ENCODE measurements around the gene TXNDC16.
"Not testable (repeated sequence)": the region's sequence is repeated elsewhere in the genome, so short reads cannot be mapped to it uniquely, and the experiment has no call there.

TXNDC16 gene

GRCh38 chr14:52513249-52513648, 39.1 kb downstream of the TXNDC16 start:
- CTCF ChIA-PET = no interaction called here
- DNase-seq (ENCODE audit: extremely low spot score) = no peak
- POLR2A ChIA-PET = no interaction called here
- no peak for TF ChIP-seq CTBP1 (IDR thresholded peaks at IDR 0.05; ENCODE audit: borderline replicate concordance)
- no peak for TF ChIP-seq FOXK2 (IDR thresholded peaks at IDR 0.05)
- no peak for TF ChIP-seq L3MBTL2 (conservative IDR thresholded peaks at IDR 0.05)
- no peak for TF ChIP-seq HDGF (IDR thresholded peaks at IDR 0.05; ENCODE audit: borderline replicate concordance)

- TF ChIP-seq CTBP1 (IDR thresholded peaks at IDR 0.05; ENCODE audit: borderline replicate concordance) (no peak), HDGF (IDR thresholded peaks at IDR 0.05; ENCODE audit: borderline replicate concordance) (no peak), FOXM1 (IDR thresholded peaks at IDR 0.05; ENCODE audit: borderline replicate concordance) (no peak), FOXA1 (IDR thresholded peaks at IDR 0.05) (no peak), L3MBTL2 (conservative IDR thresholded peaks at IDR 0.05) (no peak), BHLHE40 (IDR thresholded peaks at IDR 0.05; ENCODE audit: borderline replicate concordance) (no peak), PKNOX1 (IDR thresholded peaks at IDR 0.05) (no peak), SUZ12 (IDR thresholded peaks at IDR 0.05) (no peak), NFRKB (IDR thresholded peaks at IDR 0.05) (no peak)
- POLR2A ChIA-PET = no interaction called here
- DNase-seq (ENCODE audit: extremely low spot score) = no peak
- CTCF ChIA-PET = interaction anchor here (0.6 kb wide), 1 partner anchor 1615 kb away, joined by 3 read pairs; no protein-coding TSS in a partner anchor
Observed at GRCh38 chr14:52494444-52494843, 57.9 kb downstream of the TXNDC16 start.

- CTCF ChIA-PET = no interaction called here
- DNase-seq (ENCODE audit: extremely low spot score) = no peak
- POLR2A ChIA-PET = no interaction called here
- TF ChIP-seq ARNT (IDR thresholded peaks at IDR 0.05) (no peak), L3MBTL2 (conservative IDR thresholded peaks at IDR 0.05) (no peak), SP1 (IDR thresholded peaks at IDR 0.05) (no peak), NFRKB (IDR thresholded peaks at IDR 0.05) (no peak), CTBP1 (IDR thresholded peaks at IDR 0.05; ENCODE audit: borderline replicate concordance) (no peak), TARDBP (IDR thresholded peaks at IDR 0.05) (no peak), ZNF384 (IDR thresholded peaks at IDR 0.05) (no peak), BHLHE40 (IDR thresholded peaks at IDR 0.05; ENCODE audit: borderline replicate concordance) (no peak), FOXM1 (IDR thresholded peaks at IDR 0.05; ENCODE audit: borderline replicate concordance) (no peak)
Observed at GRCh38 chr14:52485350-52485960, 66.8 kb downstream of the TXNDC16 start.

GRCh38 chr14:52481864-52482263, 70.4 kb downstream of the TXNDC16 start:
- CTCF ChIA-PET = no interaction called here
- DNase-seq (ENCODE audit: extremely low spot score) = no peak
- TF ChIP-seq PKNOX1 (IDR thresholded peaks at IDR 0.05) = no peak
- no peak for TF ChIP-seq ARNT (IDR thresholded peaks at IDR 0.05)
- no peak for TF ChIP-seq FOXA1 (IDR thresholded peaks at IDR 0.05)
- POLR2A ChIA-PET = no interaction called here

GRCh38 chr14:52473557-52473956, 78.7 kb downstream of the TXNDC16 start:
- no peak for DNase-seq (ENCODE audit: extremely low spot score)
- CTCF ChIA-PET = no interaction called here
- POLR2A ChIA-PET = no interaction called here
- no peak for TF ChIP-seq L3MBTL2 (conservative IDR thresholded peaks at IDR 0.05)
- TF ChIP-seq TARDBP (IDR thresholded peaks at IDR 0.05) = no peak
- TF ChIP-seq SUZ12 (IDR thresholded peaks at IDR 0.05) = no peak
- no peak for TF ChIP-seq PKNOX1 (IDR thresholded peaks at IDR 0.05)

GRCh38 chr14:52472728-52473127, 79.6 kb downstream of the TXNDC16 start:
- ChIA-PET CTCF (no interaction called here), POLR2A (no interaction called here)
- no peak for DNase-seq (ENCODE audit: extremely low spot score)
- no peak for TF ChIP-seq PKNOX1 (IDR thresholded peaks at IDR 0.05)
- TF ChIP-seq FOXA1 (IDR thresholded peaks at IDR 0.05) = no peak
- no peak for TF ChIP-seq LEF1 (IDR thresholded peaks at IDR 0.05; ENCODE audit: borderline replicate concordance)
- TF ChIP-seq SP1 (IDR thresholded peaks at IDR 0.05) = no peak
- no peak for TF ChIP-seq SUZ12 (IDR thresholded peaks at IDR 0.05)
- no peak for TF ChIP-seq FOXK2 (IDR thresholded peaks at IDR 0.05)
- TF ChIP-seq L3MBTL2 (conservative IDR thresholded peaks at IDR 0.05) = no peak
- TF ChIP-seq NFRKB (IDR thresholded peaks at IDR 0.05) = no peak
- TF ChIP-seq ZNF384 (IDR thresholded peaks at IDR 0.05) = no peak
- no peak for TF ChIP-seq HDGF (IDR thresholded peaks at IDR 0.05; ENCODE audit: borderline replicate concordance)
- TF ChIP-seq CTBP1 (IDR thresholded peaks at IDR 0.05; ENCODE audit: borderline replicate concordance) = no peak
- no peak for TF ChIP-seq TARDBP (IDR thresholded peaks at IDR 0.05)

- CTCF ChIA-PET; POLR2A ChIA-PET; DNase-seq (ENCODE audit: extremely low spot score): not testable (repeated sequence)
Observed at GRCh38 chr14:52472251-52472650, 80.1 kb downstream of the TXNDC16 start.
